Lower leg skin (tissue), 4 donors: ENCODE results near the gene CCNDBP1. TPM values are rescaled to one million over a fixed set of nuclear protein-coding genes. Genes with fewer than 3 reads are reported as not detected.

ENCODE experiments used
- DNase-seq, 2 donors: peaks; one replicate each; pipeline ENCODE4 v3.0.0-alpha.2; 2019; ENCODE audit warnings: low spot score in 2 of 2
- H3K4me3 ChIP-seq: fragments of 200-600 bp; sonication (generic); 2 replicates; pipeline ENCODE4 v1.5.1; 2017; ENCODE audit warnings: mild to moderate bottlenecking, low read depth; ENCODE audit not compliant: poor library complexity, severe bottlenecking
- CTCF ChIP-seq, 3 donors: fragments of 450-650 bp; IDR thresholded peaks; one replicate each; pipeline ENCODE4 v1.5.1; 2016; ENCODE audit warnings: antibody characterized with exemption in 3 of 3, mild to moderate bottlenecking in 3 of 3, moderate library complexity in 2 of 3
- POLR2A ChIP-seq, 2 donors: fragments of 450-650 bp; IDR thresholded peaks; one replicate each; pipeline ENCODE4 v1.6.1; 2016 to 2017; ENCODE audit warnings: antibody characterized with exemption in 2 of 2, mild to moderate bottlenecking in 1 of 2, moderate library complexity in 1 of 2
- WGBS, 2 donors: methylation state at CpG; one replicate each; pipeline ENCODE4 v1.1.5; 2018; 5-methylcytosine and 5-hydroxymethylcytosine counted together
- intact Hi-C: fragments of 100-400 bp; cut with DNase I; formaldehyde crosslinking; loops from one replicate; pipeline ENCODE4 v1.15.0; 2023; ENCODE audit warnings: low total_unique reads
- total RNA-seq, 4 donors: library from RNA; depleted of rRNA; stranded (reverse); fragments of >200 nt; gene quantifications; one replicate each; pipeline ENCODE4 v1.1.0, GENCODE V29; 2016

Gene CCNDBP1
- total RNA-seq, 4 donors from 2014 or later, result 74.9 to 166 (median 114) TPM

- H3K4me3 ChIP-seq, result no peak overlapping the region
- no peak for DNase-seq
- TF ChIP-seq POLR2A (IDR thresholded peaks at IDR 0.05) (no peak), CTCF (IDR thresholded peaks at IDR 0.05) (no peak)
- intact Hi-C loops, result no loop called here
- WGBS, 2 donors, result 83 to 85% methylated on average over 3 of the region's 3 CpGs
Measured at GRCh38 chr15:43183270-43183669, 1.9 kb upstream of the CCNDBP1 start.

DNA sequence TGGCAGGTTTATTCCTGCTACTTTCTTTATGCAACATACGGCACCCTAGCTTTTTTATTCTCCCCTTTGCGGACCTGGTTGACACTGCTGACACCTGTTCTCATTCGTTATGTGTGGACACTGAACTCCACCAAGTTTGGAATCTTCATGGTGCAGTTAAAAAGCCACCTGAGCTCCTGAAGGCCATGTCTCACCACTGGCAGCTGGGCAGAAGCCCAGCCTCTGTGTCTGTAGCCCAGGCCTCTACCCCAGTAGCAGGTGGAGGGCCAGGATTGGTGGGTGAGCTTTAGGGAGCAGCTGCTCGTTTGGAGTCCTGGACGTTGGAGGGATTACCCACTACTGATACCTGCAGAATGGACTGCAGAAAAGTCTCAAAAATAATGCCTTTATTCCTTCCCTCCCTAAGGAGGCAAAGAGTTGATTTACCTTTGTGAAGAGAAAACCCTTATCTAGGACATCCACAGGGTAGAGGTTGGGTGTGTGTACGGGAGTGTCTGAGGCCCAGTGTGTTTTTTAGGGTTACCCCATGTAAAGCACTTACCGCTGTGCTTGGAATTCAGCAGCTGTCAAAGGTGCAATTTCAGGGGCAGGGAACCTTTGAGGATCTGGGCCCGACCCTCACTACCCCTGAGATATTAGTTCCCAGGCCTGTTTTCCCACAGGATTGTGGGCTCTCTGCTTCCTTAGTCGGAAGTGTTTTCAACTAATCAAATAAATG, 637 bp upstream of the CCNDBP1 start:
- no peak for TF ChIP-seq POLR2A (IDR thresholded peaks at IDR 0.05)
- TF ChIP-seq CTCF (IDR thresholded peaks at IDR 0.05), result no peak
- whole genome bisulfite sequencing, 2 donors, result 72 to 74% methylated on average over 9 of the region's 9 CpGs
- DNase-seq, result no peak
- intact Hi-C loops, result no loop called here
- H3K4me3 ChIP-seq, result no peak overlapping the region

- intact Hi-C loops, result no loop called here
- WGBS, 2 donors, result 0 to 1% methylated on average over 13 of the region's 13 CpGs
- peak overlapping the region; percentile 86 for H3K4me3 ChIP-seq
- no peak for TF ChIP-seq CTCF (IDR thresholded peaks at IDR 0.05)
- no peak for TF ChIP-seq POLR2A (IDR thresholded peaks at IDR 0.05)
- no peak for DNase-seq
Measured at GRCh38 chr15:43186003-43186353, 775 bp downstream of the CCNDBP1 start.

DNA sequence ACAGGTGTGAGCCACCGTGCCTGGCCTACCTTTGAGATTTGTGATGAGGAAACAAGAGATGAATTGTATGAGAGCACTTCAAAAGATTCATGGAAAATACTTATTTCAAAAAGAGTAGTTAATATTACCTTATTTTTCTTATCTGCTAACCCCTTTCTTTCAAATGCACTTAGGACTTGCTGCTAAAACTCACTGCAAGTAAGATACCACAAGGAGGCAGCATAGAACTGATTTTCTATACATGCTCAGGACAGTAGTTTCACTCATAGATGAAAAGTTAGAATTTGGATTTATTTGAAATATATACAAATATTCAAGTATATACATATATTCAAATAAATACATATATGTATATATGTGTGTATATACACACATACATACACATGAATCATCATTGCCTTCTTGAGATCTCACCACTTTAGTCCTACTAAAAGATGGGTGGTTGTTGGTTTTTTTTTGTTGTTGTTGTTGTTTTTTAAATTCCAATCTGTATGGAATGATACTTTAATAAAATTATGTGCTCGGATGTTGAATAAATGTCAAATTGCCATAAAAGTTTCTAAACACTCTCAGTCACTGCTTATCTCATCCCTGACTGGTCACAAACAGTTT, 2.4 kb downstream of the CCNDBP1 start:
- TF ChIP-seq POLR2A (IDR thresholded peaks at IDR 0.05) (no peak), CTCF (IDR thresholded peaks at IDR 0.05) (no peak)
- no peak overlapping the region for H3K4me3 ChIP-seq
- no peak for DNase-seq
- intact Hi-C loops, result no loop called here
- WGBS, 2 donors, result 74 to 76% methylated on average over 2 of the region's 2 CpGs

DNA sequence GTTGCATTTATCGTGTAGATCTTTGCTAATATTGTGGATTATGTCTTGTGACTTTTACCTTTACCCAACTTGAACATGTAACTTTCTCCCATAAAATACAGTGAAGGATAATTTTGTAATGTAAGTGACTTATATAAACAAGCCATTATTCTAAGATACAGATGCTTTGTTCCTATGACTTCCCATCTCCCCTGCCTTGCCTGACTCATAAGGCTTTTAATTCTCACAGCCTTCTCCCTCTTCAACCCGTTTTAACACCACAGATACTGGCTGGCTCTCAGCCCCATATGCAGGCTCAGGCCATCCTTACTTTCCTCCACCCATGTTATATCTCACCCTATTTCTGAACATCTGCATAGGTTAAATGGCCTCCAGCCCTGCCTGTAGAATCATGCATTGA, 4.1 kb downstream of the CCNDBP1 start:
- 57 to 67% methylated on average over 2 of the region's 2 CpGs for WGBS, 2 donors
- intact Hi-C loops, result no loop called here
- DNase-seq, result no peak
- H3K4me3 ChIP-seq, result no peak overlapping the region
- TF ChIP-seq CTCF (IDR thresholded peaks at IDR 0.05) (no peak), POLR2A (IDR thresholded peaks at IDR 0.05) (no peak)
